GM21526 (cell line): ENCODE results near the gene TPCN1.

ENCODE experiments used
- ATAC-seq: cut with Tn5 transposase; IDR thresholded peaks from one replicate; pipeline ENCODE4 v1.9.1; 2021; ENCODE audit warnings: moderate library complexity; ENCODE audit not compliant: unreplicated experiment, low FRiP score

TPCN1 gene

DNA sequence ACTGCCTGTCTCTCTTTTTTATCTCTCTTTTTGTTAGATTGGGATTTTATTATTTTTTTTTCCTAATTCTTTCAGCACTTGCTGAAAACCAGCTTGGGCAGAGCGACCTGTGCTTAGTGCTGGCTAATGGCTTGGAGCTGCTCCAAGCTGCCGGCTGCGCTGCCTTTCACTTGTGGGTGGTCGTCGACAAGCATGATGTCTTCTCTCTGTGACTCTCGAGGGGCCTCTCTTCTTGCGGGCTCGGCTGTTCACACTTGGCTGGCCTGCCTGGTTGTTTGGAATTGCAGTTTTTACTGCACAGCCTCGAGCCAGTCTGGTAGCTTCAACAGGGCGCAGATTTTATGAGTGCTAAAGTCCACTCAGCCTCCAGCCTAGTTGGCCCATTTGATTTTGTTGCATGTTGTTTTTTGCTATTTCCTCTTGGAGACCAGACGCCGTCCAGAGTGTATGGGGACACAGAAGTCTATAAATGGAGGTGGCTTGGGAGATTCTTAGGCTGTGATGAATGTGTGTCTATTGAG lies 18.6 kb downstream of the TPCN1 start:
- ATAC-seq = no peak

DNA sequence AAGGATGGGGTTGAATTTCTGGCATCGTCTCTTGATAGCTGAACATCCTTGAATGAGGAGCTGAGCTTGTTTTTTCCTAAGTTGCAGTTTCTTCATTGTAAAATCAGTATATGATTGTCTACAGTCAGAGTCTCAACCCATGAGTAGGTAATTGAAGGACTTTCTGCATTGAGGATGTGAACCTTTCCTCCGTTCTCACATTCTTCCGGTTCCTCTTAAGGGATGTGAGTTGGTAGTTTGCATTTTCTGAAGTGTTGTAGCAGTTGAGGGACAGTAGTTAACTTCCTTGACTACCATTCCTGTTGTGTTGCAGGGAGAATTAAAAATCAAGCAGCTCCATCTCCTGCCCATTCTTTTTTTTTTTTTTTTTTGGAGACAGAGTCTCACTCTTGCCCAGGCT lies 19.1 kb downstream of the TPCN1 start:
- no peak for ATAC-seq

DNA sequence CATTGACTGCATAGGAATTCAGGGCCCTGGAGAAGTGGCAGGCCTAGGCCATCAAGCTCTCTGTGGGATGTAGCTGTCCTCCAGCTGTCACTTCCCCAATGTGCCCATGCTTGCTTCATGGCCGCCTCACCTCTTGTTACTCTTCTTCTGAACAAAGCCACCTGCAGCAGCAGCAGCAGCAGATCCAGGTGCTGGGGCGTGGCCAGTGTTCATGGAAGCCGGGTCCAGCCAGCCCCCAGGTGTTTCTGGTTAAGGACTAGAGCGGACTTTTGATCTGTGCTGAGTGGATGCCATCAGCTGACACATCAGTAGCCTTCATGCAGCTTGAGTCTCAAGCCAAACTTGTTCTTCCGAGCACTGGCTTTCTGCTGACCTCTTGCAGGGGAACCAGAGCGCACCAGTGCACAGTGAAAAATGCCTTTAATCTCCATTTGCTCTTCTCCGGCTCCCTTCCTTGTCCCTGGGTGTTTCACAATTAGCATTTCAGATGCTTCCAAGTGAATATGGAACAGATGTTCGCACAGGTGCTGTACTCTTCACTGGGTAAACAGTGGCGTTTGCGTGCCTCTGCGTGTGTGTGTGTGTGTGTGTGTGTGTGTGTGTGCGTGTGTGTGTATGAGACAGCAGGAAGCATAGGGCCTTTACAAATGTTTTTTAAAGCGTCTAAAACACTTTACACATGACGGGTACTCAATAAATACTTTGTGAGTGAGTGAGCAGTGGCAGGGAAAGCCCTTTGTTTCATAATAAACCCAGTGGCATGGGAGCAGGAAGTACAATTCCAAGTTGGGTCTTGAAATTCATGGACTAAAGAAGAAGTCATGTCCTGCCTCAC lies 20.1 kb downstream of the TPCN1 start:
- no peak for ATAC-seq

DNA sequence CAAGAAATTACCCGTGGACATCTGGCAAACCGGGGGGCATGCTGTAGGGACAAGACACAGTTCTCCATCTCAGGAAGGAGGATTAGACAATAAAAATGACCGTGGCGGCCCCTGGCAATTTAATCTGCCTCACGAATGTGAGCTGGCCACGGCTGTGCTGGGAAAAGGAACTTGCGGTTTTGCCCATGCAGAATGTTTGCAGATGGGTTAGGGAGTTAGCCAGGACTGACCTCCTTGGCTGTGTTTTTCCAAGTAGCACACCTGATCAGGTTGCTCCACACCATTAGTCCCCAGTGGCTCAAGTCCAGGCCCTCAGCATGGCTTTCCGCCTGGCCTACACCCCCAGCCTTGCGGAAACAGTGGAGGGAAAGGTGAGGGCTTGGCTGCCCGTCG lies 20.8 kb downstream of the TPCN1 start:
- no peak for ATAC-seq

DNA sequence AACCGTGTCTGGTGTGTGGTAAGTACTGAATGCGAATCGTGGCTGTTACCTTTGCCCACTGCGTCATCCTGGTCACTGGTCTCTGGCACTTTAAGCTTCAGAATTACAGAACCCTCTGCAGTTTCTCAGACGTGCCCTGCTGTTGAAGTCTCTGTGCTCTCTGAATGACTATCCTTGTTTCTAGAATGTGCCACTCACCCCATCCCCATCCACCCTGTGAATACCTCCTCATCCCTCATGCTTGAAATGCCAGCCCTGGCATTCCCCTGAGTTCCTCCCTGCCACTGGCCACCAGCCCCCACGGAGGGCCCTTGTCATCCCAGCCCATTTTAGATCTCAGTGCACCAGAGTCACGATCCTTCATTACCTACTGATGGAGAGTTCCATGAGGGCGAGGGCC lies 21.3 kb downstream of the TPCN1 start:
- no peak for ATAC-seq

DNA sequence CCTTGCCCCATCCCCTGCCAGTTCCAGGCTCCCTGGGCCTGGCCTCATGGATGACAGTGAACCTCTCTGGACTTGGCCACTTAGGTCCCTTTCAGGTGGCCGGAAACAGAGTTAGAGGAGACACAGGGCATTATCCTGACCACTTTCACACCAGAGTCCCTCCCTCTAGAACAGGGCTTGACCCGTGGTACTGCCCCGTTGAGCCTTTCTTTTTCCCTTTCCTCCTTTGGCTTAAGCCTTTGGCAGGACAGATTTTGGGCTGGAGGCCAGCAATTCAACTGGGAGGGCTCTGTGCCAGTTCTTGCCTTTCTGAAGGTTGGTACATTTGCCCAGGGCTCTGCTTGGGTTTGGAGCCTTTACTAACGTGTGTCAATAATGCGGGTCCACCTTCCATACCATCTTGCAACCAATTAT lies 22.8 kb downstream of the TPCN1 start:
- no peak for ATAC-seq

DNA sequence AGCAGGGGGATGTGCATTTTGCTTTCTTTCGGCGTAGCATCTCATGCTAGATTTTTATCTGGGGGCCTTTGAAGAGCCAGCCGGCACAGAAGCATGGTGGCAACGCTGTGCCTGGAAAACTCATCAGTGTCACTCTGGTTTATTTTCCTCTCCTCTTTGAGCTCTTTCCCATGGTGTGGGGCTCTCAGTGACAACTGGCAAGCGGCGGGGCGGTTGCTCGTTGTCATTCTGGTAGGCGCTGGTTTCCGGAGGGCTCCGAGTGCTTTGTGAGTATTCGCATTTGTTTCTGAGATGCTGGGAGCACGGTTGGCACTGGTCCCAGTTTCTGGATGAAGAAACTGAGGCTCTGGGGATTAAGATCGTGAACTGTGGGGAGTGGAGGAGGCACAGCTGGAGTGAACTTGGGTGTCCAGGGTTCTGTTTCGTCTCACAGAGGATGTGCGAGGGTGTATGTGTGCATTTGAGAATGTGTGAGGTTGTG lies 23.3 kb downstream of the TPCN1 start:
- no peak for ATAC-seq

DNA sequence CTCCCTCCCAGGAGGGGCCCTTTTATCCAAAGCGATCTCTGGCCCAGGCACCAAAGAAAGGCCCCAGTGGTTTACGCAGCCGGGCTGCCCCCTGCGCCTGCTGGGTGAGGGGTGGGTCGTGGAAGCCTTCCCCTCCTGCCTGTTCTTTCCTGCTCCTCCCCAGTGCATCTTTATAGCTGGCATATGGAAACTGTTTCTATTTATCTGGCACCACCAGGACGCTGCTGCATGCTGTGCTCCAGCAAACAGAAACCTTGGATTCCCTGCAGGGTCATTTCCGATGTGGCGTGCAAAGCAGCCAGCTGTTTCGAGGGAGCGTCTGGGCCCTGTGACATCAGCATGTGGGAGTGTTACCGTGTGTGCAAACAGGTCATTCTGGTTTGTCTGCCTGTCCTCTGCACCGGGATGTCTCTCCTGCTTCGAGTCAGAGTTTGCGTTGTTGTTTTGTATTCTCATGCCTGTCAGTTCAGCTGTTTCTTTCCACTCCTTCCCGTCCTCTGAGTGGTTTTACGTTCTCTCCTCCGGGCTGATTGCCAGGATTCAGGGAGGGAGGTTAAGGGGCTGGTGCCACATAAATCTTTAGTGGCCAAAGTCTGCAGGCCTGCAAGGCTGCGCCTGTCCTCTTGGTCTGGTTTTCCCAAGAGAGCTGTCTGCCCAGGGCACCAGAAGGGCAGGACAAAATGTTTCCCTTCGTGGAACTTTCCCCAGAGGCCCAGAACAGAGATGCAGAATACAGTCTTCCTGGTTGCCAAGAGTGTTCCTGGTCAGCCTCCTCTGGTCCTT lies 24.6 kb downstream of the TPCN1 start:
- ATAC-seq = no peak

DNA sequence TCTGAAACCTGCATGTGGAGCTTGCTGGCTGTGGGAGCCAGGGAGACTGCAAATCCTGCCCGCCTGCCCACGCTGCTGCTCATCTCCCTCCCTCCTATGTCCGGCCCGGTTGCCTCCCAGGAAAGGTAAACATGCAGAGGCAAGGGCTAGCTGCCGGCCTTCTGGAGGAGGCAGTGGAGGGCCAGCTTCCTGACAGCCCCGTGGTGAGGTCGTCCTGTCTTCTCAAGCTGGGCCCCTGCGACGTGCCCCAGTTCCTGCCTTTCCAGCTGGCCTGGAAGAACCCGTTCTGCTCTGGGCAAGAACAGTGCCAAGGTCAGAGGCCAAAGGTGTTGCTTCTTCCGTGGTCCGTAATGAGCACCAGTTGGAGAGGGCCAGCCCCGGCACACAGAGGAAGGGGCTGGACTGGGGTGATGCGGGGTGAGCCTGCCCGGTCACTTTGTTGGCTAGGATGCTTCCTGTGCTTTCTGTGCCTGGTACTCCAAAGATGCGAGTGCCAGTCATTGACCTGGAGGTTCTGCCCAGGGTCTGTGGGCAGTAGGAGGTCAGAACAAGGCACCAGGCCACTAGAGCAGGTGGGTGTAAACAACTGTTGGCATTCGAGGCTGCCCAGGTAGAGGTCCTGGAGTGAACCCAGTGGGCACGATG lies 25.3 kb downstream of the TPCN1 start:
- no peak for ATAC-seq

DNA sequence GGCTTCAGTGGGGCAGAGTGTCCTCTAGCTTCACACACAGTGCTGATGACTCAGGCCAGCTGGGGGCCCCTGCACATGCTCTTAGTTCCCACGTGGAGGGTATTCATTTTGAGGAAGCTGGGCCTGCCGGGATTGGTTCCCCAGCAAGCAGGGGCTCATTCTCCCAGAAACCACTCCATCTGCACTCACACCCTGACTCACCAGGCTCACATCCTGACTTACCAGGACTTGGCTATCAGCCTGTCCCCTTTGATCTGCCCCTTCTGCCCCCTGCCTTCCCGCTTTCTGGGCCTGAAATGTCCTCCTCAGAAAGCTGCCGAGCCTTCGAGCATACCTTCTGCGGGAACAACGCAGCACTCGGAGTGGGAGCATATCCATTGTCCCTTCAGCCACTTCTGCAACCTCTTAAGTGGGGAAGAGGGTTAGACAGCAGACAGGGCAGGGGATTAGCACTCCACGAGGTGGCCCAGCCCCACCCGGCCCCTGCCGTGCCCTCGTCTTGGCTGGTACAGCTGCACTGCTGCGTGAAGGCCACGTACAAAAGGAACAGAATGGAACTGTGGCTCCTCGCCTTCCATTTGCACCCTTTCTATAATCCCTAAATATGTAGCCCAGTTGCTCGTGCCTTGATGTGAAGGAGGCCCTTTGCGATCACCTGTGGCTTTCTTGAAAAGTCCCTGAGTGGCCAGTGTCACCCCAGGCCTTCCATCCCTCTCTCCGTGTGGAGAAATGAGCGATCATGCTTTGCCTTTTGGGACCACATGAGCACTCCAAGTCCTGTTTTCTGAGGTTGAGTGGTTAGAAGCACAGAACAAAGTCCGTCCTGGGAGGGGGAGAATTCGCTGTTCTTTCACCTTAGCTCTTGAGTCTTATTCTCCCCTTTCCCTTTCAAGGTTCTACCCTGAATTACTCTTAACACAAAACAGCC lies 26.1 kb downstream of the TPCN1 start:
- no peak for ATAC-seq

DNA sequence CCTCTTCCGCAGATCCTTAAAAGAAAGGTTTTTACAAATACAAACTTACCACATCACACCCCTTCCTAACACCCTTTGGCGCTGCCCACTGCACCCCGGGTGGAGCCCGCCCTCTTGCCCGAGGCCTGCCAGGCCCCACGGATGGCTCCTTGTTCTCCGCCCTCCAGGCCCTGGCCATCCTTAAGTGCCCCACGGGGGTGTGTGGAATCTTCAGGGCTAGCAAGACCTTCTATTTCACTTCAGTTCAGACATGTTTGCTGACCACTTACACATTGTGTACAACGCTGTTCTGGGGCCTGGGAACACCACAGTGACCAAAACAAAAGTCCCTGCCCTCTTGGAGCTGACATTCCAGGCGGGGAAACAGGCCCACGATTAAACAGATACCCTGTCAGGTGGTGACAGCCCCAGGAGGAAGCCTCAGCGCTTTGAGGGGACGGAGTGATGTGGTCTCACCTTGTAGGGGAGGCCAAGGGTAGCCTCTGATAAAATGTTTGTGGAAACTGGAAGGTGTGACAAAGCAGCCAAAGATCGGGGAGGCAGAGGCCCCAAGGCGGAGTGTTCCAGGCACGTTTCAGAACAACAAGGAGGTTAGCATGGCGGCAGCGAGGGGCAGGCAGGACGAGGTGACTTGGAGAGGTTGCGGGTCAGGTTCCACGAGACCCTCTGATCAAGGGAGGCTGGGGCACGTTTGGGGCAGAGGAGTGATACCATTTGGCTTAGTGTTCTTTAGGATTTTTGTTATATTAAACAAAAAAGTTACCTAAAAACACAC lies 27.0 kb downstream of the TPCN1 start:
- ATAC-seq = no peak

DNA sequence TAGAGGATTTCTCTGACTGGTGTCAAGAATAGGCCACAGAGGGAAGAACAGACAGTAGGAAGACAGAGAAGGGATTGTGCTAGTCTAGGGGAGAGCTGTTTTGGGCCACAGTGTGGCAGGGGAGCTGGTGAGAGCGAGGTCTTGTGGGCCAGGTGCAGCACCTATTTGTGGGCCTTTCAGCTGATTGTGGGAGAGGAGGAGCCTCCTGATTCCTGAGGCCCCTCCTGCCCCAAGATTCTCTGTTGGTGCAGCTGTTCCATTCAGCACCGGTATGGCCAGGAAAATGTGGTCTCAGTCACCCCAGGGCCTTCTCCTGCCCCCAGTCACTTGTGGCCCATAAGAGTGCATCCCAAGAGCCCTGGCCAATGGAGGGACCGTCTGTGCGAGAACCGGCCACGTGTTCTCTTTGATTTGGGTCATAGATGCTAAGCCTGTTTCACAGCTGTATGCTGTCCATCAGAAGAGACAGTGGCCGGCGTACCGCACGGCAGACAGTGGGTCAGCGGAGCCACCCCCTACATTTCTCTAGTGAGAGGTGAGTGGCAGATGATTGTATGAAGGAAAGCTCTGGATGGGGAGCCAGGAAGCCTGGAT lies 27.7 kb downstream of the TPCN1 start:
- ATAC-seq = no peak

DNA sequence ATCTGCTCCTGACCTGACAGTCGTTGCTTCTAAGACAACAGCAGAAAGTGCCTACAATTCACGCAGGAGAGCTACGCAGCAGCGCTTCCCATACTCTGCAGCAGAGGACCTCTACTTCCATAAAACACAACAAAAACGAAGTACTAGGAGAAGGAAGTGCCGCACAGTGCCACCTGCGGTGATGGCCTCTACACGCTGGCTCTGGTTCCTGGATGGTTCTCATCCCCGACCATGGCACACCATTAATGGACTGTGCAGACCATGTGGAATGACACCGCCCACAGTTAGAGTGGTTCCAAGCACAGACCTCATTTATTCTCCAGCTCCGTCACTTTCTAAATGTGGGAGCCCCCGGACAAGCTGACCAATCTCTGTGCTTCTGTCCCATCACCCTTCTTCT lies 28.3 kb downstream of the TPCN1 start:
- ATAC-seq = no peak

DNA sequence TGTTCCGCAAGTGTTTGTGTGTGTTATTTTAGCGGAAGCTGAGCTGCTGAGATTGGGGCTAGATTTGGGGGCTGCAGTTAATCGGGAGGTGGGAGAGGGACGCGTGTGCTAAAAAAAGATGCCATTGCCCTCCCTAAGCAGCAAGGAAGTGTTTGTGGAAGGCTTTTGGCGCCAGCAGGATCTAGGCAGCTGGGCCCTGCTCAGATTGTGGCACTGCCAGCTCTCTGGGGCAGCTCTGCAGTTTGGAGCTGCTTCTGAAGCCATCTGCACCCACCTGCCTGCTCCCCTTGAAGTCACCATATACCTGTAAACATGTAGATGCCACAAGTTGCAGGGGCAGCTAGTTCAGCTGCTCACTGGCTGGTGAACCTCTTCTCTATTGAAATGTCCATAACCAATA lies 28.8 kb downstream of the TPCN1 start:
- no peak for ATAC-seq

DNA sequence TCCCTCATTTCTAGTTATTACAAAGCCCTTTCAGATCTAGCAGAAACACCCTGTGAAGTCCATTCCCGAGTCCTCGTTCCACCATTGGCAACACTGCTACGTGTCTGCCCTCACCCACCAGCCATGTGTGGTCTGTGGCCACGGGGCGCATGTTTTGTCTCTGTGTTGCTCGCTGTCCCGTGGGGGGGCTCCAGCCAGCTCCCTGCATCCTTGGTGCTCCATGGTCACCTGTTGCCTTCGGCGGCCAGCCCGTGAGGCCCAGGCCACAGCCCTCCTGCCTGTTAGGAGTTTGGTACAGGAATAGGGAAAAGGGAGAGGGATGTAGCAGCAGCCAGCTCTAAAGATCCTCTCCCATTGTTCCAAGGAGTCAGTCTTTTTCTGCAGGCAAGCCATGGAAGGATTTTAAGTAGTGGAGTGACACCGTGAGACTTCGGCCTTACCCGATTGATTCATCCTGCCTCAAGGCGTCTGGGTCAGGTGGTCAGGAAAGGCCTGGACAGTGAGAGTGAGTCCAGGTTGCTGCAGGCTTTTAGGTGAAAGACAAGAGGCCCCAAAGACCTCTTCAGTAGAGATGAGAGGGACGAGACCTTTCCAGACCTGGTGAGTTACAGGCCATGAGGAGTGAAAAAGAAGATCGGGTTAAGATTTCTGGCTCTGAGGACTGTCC lies 30.3 kb downstream of the TPCN1 start:
- ATAC-seq = no peak

DNA sequence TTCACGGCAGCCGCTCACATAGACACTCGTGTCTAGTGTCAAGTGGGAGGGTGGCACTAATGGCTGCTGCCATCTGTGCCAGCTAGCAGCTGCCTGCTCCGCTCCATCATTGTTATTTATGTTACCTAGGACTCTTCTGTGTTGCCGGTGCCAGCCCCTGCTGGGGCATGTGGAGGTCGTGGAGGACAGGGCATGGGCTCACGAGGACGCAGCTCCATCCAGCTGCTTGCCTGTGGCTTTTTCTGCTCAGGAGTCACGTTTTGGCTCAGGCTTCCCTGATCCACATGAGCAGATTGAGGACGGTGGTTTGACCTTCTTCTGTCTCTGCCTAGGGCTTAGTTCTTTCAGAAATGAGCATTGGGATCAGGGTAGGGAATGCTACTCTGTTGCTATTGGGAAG lies 31.2 kb downstream of the TPCN1 start:
- no peak for ATAC-seq

DNA sequence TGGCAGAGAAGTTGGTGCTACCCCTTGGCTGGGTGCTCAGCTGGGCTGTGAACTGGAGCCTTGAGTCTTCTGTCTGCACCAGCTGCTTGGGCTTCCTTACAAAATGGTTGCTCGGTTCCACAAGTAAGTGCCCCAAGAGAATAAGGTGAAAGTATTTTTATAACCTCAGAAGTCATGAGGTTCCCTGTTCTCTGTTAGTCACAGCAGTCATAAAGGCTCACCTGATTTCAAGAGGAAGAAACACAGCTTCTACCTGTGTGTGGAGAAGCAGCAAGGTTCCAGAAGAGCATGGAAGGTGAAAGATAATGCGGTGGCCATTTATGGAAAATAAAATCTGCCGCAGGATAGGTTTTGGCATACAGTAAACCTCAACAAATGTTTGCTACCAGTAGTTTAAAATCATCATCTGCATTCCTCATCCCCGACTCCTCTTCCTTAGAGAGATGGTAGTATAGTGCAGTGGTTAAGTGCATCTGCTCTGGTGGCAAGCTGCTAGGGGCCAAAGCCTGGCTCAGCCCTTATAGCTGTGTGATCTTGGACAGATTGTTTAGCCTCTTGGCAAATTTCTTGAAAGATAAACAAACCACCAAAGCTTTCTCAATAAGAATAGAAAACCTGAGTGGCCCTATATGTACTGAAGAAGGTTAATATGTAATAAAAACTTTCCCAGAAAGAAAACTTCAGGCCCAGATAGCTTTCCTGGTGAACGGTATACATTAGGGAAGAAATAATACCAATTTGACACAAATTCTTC lies 32.4 kb downstream of the TPCN1 start:
- no peak for ATAC-seq

DNA sequence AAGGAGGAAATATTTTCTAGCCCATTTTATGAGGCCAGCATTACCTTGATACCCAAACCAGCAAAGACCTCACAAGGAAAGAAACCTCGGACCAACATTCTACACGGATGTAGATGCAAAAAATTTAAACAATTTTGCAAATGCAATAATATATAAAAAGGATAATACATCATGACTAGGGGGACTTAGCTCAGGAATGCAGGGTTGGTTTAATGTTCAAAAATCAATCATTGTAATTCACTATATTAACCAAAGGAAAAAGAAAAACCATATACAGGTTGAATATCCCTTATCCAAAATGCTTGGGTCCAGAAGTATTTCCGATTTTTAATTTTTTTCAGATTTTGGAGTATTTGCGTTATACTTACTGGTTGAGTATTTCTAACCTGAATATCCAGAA lies 33.0 kb downstream of the TPCN1 start:
- no peak for ATAC-seq
